ENCODE data around the gene SPATS2L. TPM values are rescaled to one million over a fixed set of nuclear protein-coding genes. Genes with fewer than 3 reads are reported as not detected.

The SPATS2L gene
- total RNA-seq, 2 donors from 2014 or later = 17.8 to 36.8 TPM

DNA sequence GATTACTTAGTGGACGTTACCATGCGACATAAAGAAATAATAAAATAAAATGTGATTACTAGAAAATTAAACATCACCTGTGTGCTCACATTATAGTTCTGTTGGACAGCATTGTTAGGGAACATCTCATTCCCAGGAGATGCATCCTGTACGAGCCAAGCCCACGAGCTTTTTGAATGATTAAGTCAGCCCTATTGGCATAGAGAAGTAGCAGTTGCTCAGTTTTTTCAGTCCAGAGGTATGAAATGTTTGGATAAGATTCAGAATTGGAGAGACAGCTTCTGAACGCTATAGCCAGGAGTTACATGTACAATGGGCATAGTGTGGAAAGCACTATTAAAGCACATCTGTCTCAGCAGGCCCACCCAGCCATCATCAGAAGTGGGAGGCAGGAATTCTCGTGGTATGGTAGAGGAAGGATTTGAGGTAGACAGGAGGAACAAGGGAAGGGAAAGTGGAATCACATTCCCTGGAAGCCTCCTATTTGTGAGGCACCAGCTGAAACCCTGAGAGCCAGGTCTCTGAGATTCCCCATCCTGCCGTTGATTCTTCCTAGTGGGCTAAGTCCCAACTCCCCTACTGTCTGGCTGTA, 8.6 kb downstream of the SPATS2L start:
- Mint-ChIP-seq H3K4me1 (ENCODE audit: low read depth) (peaks cover 18% of the 10 kb centered on the region), H3K27ac (no peak overlapping the region)

DNA sequence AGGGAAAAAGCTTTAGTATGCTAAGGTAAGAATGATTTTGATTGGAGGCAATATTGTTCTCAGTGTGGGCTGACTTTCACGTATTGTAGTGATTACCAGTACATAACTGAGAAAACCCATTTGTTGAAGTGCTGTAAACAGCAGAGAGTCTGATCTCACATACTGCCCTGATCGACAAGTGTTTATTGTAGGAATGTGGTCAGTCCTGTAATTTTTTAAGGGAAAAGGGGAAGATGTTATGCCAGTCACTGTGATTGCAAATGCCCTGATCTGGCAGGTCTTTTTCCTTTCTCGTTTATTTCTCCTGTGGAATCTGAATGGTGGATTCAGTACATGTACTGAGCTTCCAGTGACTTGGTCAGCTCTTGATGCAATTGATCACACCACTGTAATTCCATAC, 11.5 kb downstream of the SPATS2L start:
- no peak for ATAC-seq (replicated peaks in 1 of 2)
- H3K4me1 Mint-ChIP-seq (ENCODE audit: low read depth) = peaks cover 31% of the 10 kb centered on the region
- no peaks in the 10 kb centered on the region for H3K9me3 Mint-ChIP-seq
- no peak for DNase-seq
- peaks cover 11% of the 10 kb centered on the region for H3K27me3 Mint-ChIP-seq (ENCODE audit: low read depth)
- H3K27ac Mint-ChIP-seq = no peak overlapping the region
- no peaks in the 10 kb centered on the region for H3K36me3 Mint-ChIP-seq (ENCODE audit: insufficient read depth in 2 of 2)
- no peak overlapping the region for H3K4me3 Mint-ChIP-seq

More for the DNA sequence above, 8.6 kb downstream of the SPATS2L start:
- ATAC-seq (replicated peaks in 1 of 2) (no peak), DNase-seq (no peak)
- Mint-ChIP-seq H3K9me3 (no peaks in the 10 kb centered on the region), H3K4me3 (no peak overlapping the region), H3K27me3 (ENCODE audit: low read depth) (peaks cover 21% of the 10 kb centered on the region), H3K36me3 (ENCODE audit: insufficient read depth in 2 of 2) (peaks cover 0 to 1% of the 10 kb centered on the region in 2 donors)

DNA sequence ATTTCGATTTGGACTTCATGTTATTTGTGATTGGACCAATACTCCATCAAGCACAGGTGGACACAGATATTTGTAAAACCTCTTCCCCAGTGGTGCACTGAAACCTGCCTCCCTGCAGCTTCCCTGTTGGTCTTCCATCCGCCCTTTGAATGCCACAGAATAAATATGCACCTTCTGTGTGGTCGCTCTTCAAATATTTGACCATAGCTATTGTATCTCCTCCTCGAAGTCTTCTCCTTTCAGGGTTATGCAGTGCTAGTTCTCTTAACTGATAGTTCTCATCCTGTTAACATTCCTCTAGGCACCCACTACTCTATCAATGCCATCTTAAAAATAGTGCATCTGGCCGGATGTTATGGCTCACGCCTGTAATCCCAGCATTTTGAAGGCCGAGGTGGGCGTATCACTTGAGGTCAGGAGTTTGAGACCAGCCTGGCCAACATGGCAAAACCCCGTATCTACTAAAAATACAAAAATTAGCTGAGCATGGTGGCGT, 12.5 kb downstream of the SPATS2L start:
- Mint-ChIP-seq H3K4me3 (no peak overlapping the region), H3K9me3 (no peaks in the 10 kb centered on the region), H3K27ac (no peak overlapping the region), H3K36me3 (ENCODE audit: insufficient read depth in 2 of 2) (no peaks in the 10 kb centered on the region), H3K4me1 (ENCODE audit: low read depth) (peaks cover 31% of the 10 kb centered on the region), H3K27me3 (ENCODE audit: low read depth) (peaks cover 6% of the 10 kb centered on the region)
- DNase-seq = no peak
- no peak for ATAC-seq (replicated peaks in 1 of 2)

DNA sequence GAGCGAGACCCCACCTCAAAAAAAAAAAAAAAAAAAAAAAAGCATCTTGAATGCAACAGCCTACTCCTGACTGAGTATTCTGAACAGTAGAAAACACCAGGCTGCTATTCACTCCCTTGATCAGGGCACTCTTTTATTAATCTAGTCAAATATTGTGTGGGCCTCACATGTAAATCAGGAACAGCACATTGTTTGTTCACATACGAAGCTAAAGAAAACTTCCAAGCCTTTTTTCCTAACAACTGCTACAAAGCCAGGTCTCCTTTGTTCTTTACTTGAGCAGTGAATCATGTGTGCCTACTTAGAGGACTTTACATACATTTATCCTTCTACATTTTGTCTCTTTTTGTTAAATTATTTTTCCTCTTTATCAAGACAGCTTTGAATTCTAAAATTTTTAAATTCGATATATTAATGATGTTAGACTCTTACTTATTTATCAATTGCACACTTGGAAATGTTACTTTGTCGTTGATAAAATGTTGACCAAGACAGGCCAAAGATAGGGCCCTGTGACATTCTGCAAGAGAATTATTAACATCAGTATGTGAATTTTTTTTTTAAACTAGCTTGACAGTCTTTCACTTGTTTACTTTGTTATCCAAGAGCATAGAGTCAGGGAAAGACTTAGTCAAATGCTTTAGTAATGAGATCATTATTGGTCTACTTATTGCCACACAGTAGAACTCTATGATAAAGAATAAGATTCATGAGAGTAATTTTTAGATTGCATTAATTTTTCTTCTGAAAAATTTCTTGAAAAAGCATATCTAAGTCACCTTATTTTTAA, 13.2 kb downstream of the SPATS2L start:
- ATAC-seq (replicated peaks in 1 of 2) (no peak), DNase-seq (no peak)
- no peaks in the 10 kb centered on the region for H3K27me3 Mint-ChIP-seq (ENCODE audit: low read depth)
- peaks cover 31% of the 10 kb centered on the region for H3K4me1 Mint-ChIP-seq (ENCODE audit: low read depth)
- no peaks in the 10 kb centered on the region for H3K9me3 Mint-ChIP-seq
- no peak overlapping the region for H3K27ac Mint-ChIP-seq
- H3K36me3 Mint-ChIP-seq (ENCODE audit: insufficient read depth in 2 of 2) = no peaks in the 10 kb centered on the region
- H3K4me3 Mint-ChIP-seq = no peak overlapping the region

DNA sequence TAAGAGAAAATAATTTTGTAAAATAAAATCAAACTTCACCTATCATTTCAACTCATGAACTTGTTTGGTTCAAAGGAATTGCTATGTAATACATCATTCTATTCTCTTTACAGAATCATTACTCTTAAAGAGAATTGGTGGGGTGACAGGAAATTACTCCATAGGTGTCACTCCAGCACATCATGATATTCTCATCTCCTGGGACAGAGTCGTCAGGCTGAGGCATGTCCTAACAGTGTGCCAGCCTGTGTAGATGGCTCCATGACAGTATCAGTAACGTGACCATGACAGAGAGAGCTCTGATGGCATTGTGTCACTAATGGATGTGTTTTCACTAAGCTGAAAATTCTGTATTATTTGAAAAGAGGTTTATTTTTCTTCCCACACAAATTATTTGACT, 13.9 kb downstream of the SPATS2L start:
- Mint-ChIP-seq H3K4me3 (no peak overlapping the region), H3K9me3 (no peaks in the 10 kb centered on the region), H3K27ac (no peak overlapping the region), H3K36me3 (ENCODE audit: insufficient read depth in 2 of 2) (no peaks in the 10 kb centered on the region), H3K4me1 (ENCODE audit: low read depth) (peaks cover 31% of the 10 kb centered on the region), H3K27me3 (ENCODE audit: low read depth) (no peaks in the 10 kb centered on the region)
- DNase-seq (no peak), ATAC-seq (replicated peaks in 1 of 2) (no peak)

DNA sequence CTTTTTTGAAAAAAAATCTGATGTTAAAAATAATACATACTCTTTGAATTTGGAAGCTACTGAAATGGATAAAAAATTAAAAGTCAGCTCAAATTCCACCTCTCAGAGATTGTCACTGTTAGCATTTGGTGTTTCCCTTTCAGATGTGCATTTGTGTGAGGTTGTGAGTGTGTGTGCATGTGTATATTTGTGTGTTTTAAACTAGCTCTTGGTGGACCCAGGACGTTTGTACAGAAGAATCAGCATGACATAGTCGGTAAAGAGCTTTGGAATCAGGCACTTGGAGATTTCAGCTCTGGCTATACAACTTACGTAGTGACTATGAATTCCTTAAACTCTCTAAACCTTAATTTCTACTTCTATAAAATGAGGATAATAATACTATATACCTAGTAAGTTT, 14.5 kb downstream of the SPATS2L start:
- Mint-ChIP-seq H3K27ac (no peak overlapping the region), H3K36me3 (ENCODE audit: insufficient read depth in 2 of 2) (no peaks in the 10 kb centered on the region), H3K4me1 (ENCODE audit: low read depth) (peaks cover 25% of the 10 kb centered on the region), H3K27me3 (ENCODE audit: low read depth) (no peaks in the 10 kb centered on the region), H3K9me3 (no peaks in the 10 kb centered on the region), H3K4me3 (no peak overlapping the region)
- DNase-seq (no peak), ATAC-seq (replicated peaks in 1 of 2) (no peak)

DNA sequence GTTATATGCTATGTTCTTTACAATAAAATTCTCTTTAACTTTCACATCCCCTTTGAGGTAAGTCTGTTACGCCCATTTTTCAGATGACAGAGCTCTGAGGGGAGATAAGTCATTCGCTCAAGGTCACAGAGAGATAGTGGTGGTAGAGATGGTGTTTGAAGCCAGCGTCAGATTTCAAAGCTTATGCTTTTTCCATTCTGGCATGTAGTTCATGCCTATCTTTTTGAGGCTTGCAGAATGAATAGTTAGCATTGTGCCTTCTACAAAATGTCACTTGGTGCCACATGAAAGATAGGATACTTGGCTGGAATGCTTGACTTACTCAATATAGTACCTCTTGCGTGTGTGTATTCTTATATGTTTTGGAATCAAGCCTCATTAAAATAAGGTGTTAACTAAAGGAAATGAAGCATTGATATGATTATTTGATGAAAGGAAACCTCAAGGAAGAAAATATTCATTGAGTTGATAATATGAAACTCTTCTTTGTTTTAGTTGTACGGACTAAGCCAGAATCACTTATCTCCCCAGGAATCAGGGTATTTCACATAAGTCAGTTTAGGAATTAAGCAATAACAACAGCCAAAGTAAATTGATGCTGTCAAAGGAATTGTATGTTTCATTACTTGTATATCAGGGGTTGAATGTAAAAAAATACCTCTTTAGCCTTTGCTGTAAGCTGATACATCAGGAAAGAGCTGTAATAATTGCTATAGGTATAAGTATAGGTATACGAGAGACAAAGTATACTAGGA, 15.5 kb downstream of the SPATS2L start:
- H3K4me1 Mint-ChIP-seq (ENCODE audit: low read depth) = peaks cover 15% of the 10 kb centered on the region
- no peaks in the 10 kb centered on the region for H3K27me3 Mint-ChIP-seq (ENCODE audit: low read depth)
- no peak overlapping the region for H3K27ac Mint-ChIP-seq
- ATAC-seq (replicated peaks in 1 of 2) (peak in 1 of 2 donors; percentile 25), DNase-seq (no peak)
- H3K36me3 Mint-ChIP-seq (ENCODE audit: insufficient read depth in 2 of 2) = no peaks in the 10 kb centered on the region
- H3K4me3 Mint-ChIP-seq = peak overlapping the region; percentile 28 to 52
- H3K9me3 Mint-ChIP-seq = no peaks in the 10 kb centered on the region

DNA sequence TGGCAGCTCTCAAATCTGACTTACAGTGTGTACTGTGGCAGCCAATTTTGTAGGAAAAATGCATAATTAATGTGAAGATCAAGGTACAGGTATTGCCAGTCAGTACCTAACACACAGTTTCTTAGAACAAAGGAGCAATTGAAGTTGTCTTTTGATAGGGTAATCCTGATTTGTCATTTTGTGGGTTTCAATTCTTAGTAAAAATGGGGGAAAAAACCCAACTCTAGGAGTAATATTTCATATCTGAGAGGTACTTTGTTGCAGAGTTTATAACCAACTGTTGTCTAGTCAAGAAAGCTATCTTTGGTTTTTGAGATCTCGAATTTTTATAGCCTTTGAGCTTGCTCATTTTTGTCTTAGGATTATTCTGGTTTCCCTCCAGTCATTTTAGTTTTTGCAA, 16.1 kb downstream of the SPATS2L start:
- H3K27ac Mint-ChIP-seq = no peak overlapping the region
- H3K4me1 Mint-ChIP-seq (ENCODE audit: low read depth) = peaks cover 13% of the 10 kb centered on the region
- no peaks in the 10 kb centered on the region for H3K9me3 Mint-ChIP-seq
- ATAC-seq (replicated peaks in 1 of 2) = peak; percentile 47 to 51
- peak overlapping the region in 1 of 2 donors; percentile 52 for H3K4me3 Mint-ChIP-seq
- no peaks in the 10 kb centered on the region for H3K36me3 Mint-ChIP-seq (ENCODE audit: insufficient read depth in 2 of 2)
- no peak for DNase-seq
- H3K27me3 Mint-ChIP-seq (ENCODE audit: low read depth) = no peaks in the 10 kb centered on the region

DNA sequence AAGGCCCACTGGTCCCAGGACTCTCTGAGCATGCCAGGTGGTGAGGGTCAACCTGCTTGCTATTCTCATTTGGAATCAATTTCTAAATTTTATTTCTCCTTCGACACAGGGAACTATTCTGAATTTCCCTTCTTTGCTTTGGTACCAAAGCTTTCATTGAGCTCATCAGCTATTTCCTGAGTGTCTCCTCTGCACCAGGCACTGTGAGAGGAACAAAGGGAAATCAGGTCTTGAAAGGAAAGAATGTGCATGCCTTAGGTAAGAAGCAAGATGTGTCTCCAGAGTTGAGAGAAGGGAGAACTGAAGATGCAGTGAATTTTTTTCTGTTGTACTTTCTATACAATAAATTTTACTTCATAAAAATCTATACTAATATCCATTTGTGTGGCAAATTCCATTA, 17.9 kb downstream of the SPATS2L start:
- ATAC-seq (replicated peaks in 1 of 2) (no peak), DNase-seq (no peak)
- no peaks in the 10 kb centered on the region for H3K36me3 Mint-ChIP-seq (ENCODE audit: insufficient read depth in 2 of 2)
- H3K4me3 Mint-ChIP-seq = no peak overlapping the region
- H3K9me3 Mint-ChIP-seq = no peaks in the 10 kb centered on the region
- H3K27ac Mint-ChIP-seq = no peak overlapping the region
- no peaks in the 10 kb centered on the region for H3K27me3 Mint-ChIP-seq (ENCODE audit: low read depth)
- H3K4me1 Mint-ChIP-seq (ENCODE audit: low read depth) = peaks cover 13% of the 10 kb centered on the region

DNA sequence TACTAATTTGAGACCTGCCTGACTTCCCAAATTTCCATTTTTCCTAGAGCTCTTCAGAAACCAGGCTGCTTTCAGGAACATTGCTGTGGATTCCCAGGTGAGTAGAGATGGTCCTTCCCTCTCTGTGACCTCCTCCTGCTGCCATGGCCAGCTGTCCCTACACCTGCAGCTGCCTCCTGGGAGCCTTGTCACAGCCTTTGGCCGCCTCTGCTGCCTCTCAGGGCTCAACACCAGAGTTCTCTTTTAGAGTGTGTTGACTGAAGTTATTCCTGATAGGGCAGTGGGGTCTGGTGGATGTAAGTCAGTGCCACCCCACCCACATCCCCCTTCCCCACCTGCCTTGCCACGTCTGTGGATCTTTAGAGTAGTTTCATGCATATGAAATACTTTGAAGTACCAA, 22.9 kb downstream of the SPATS2L start:
- Mint-ChIP-seq H3K4me3 (no peak overlapping the region), H3K27ac (no peak overlapping the region), H3K4me1 (ENCODE audit: low read depth) (no peaks in the 10 kb centered on the region), H3K27me3 (ENCODE audit: low read depth) (no peaks in the 10 kb centered on the region), H3K36me3 (ENCODE audit: insufficient read depth in 2 of 2) (no peaks in the 10 kb centered on the region), H3K9me3 (no peaks in the 10 kb centered on the region)
- DNase-seq (no peak), ATAC-seq (replicated peaks in 1 of 2) (no peak)

DNA sequence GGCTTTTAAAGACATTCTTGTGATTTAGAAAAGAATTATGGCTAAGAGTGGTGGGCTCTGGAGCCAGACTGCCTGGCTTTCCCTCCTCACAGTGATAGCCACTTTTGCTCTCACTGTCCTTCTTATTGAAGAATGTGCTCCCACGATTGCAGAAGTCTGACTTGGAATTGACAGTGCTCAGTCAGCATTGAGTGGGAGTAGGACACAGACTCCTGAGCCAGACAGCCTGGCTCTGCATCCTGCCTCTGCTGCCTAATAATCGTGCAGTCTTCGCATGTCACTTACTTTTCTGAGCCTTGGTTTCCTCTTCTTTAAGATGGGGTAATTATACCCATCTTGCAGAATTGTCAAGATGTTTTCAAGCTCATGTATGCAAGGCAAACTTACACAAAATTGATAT, 23.3 kb downstream of the SPATS2L start:
- ATAC-seq (replicated peaks in 1 of 2) = no peak
- no peaks in the 10 kb centered on the region for H3K27me3 Mint-ChIP-seq (ENCODE audit: low read depth)
- H3K27ac Mint-ChIP-seq = no peak overlapping the region
- H3K4me3 Mint-ChIP-seq = no peak overlapping the region
- H3K4me1 Mint-ChIP-seq (ENCODE audit: low read depth) = no peaks in the 10 kb centered on the region
- no peak for DNase-seq
- H3K36me3 Mint-ChIP-seq (ENCODE audit: insufficient read depth in 2 of 2) = no peaks in the 10 kb centered on the region
- no peaks in the 10 kb centered on the region for H3K9me3 Mint-ChIP-seq

DNA sequence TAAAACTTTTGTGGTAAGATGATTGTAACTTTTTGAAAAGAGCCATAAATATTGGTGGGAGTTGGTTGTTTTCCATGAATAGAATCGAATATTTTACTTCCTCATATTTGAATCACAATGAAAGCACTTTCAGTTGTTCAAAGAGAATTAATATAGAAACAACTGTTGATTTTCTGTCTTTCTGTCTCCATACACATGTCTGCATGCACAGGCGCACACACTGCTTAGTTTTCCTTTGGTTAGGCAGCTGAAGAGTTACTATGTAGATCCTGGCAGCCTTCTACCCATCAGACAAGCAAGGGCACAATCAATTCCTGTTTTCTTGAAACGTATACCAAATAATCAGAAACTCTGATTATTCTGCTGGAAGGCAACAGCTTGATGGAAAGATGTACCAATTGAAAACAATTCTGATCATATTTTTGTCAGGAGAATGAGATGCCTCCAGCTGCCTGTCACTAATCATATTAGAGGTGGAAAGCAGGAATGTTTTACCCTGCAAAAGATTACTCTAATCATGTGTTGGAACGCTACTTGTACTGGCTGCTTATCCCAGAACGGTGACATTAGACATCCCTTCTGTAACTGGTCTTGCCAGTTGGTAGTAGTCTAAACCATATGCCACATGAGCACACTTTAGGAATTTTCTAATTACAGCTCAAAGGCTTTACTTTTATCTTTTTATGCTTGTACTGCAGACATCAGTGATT, 24.0 kb downstream of the SPATS2L start:
- H3K9me3 Mint-ChIP-seq = no peaks in the 10 kb centered on the region
- no peak overlapping the region for H3K4me3 Mint-ChIP-seq
- ATAC-seq (replicated peaks in 1 of 2) (no peak), DNase-seq (no peak)
- H3K4me1 Mint-ChIP-seq (ENCODE audit: low read depth) = no peaks in the 10 kb centered on the region
- H3K27ac Mint-ChIP-seq = no peak overlapping the region
- H3K36me3 Mint-ChIP-seq (ENCODE audit: insufficient read depth in 2 of 2) = no peaks in the 10 kb centered on the region
- H3K27me3 Mint-ChIP-seq (ENCODE audit: low read depth) = no peaks in the 10 kb centered on the region

DNA sequence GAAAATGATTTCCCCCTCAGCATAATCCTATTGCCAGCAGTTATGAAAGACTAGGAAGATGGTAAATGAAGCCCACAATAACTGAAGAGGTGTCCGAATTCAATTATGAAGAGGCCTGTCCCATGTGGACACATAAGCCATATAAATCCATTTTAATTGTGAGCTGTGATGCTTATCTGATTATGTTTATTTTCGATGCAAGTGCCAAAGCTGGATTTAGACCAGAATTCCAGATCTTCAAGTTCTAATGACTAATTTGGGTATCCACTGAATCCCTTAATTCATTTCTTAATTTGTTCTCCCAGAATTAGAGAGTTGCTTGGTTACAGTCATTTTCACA, 24.5 kb downstream of the SPATS2L start:
- ATAC-seq (replicated peaks in 1 of 2) = no peak
- H3K4me3 Mint-ChIP-seq = no peak overlapping the region
- no peak for DNase-seq
- no peaks in the 10 kb centered on the region for H3K4me1 Mint-ChIP-seq (ENCODE audit: low read depth)
- no peaks in the 10 kb centered on the region for H3K27me3 Mint-ChIP-seq (ENCODE audit: low read depth)
- no peaks in the 10 kb centered on the region for H3K9me3 Mint-ChIP-seq
- no peaks in the 10 kb centered on the region for H3K36me3 Mint-ChIP-seq (ENCODE audit: insufficient read depth in 2 of 2)
- H3K27ac Mint-ChIP-seq = no peak overlapping the region

Data from activated T-cell treated with anti-CD3 and anti-CD28 coated beads, Interleukin-2, amount 50 U/mL, for 72 hours (primary cell).